WTC11 (cell line): Measurements from ENCODE around the gene IPO4. TPM values are rescaled to one million over a fixed set of nuclear protein-coding genes. Genes with fewer than 3 reads are reported as not detected.

ENCODE experiments used
- ATAC-seq: fragments of 200-7000 bp; cut with Tn5 transposase; 2 replicates; pipeline ENCODE4 v1.10.0; 2021; ENCODE audit warnings: mild to moderate bottlenecking, moderate library complexity
- CTCF ChIA-PET: fragments of 300-600 bp; sonication (Branson Sonifier 250); formaldehyde crosslinking; loops from one replicate; lab custom pipeline; 2021; ENCODE audit warnings: antibody characterized with exemption; lab: Charles Lee
- POLR2A ChIA-PET: fragments of 350-600 bp; sonication (Branson Sonifier 250); formaldehyde crosslinking; loops from one replicate; lab custom pipeline; 2021; ENCODE audit warnings: antibody characterized with exemption; lab: Charles Lee
- DNase-seq: peaks from one replicate; pipeline ENCODE4 v3.0.0; 2021; ENCODE audit warnings: low spot score
- H3K27ac Mint-ChIP-seq: 2 replicates; pipeline ENCODE4 v1.8.0; 2021; ENCODE audit warnings: mixed read lengths
- H3K27me3 Mint-ChIP-seq: 2 replicates; pipeline ENCODE4 v1.8.0; 2021; ENCODE audit warnings: low read depth, mild to moderate bottlenecking, moderate library complexity, mixed read lengths
- H3K36me3 Mint-ChIP-seq: 2 replicates; pipeline ENCODE4 v1.8.0; 2021; ENCODE audit warnings: mixed read lengths
- H3K4me1 Mint-ChIP-seq: 2 replicates; pipeline ENCODE4 v1.8.0; 2022; ENCODE audit warnings: mixed read lengths
- H3K4me3 Mint-ChIP-seq: 2 replicates; pipeline ENCODE4 v1.8.0; 2021; ENCODE audit warnings: mild to moderate bottlenecking, moderate library complexity, mixed read lengths
- H3K9me3 Mint-ChIP-seq: 2 replicates; pipeline ENCODE4 v1.8.0; 2021; ENCODE audit warnings: mixed read lengths
- ELF4 ChIP-seq: sonication (generic); formaldehyde crosslinking; IDR thresholded peaks from 2 replicates; pipeline ENCODE4 v1.8.1; 2022; ENCODE audit warnings: low read depth, mild to moderate bottlenecking, moderate library complexity, missing genetic modification reagents
- ERG ChIP-seq: fragments of 250-450 bp; sonication (Bioruptor Pico); IDR thresholded peaks from 2 replicates; pipeline ENCODE4 v1.8.0; 2021; ENCODE audit warnings: mild to moderate bottlenecking
- GABPB1 ChIP-seq: sonication (generic); formaldehyde crosslinking; IDR thresholded peaks from 2 replicates; pipeline ENCODE4 v1.8.1; 2023; ENCODE audit warnings: mild to moderate bottlenecking, missing genetic modification reagents
- JUN ChIP-seq: sonication (generic); formaldehyde crosslinking; IDR thresholded peaks from 2 replicates; pipeline ENCODE4 v1.8.0; 2023; ENCODE audit warnings: mild to moderate bottlenecking, missing genetic modification reagents
- MLX ChIP-seq: sonication (generic); formaldehyde crosslinking; IDR thresholded peaks from 2 replicates; pipeline ENCODE4 v1.8.1; 2023; ENCODE audit warnings: mild to moderate bottlenecking, missing genetic modification reagents, moderate library complexity
- PRDM15 ChIP-seq: sonication (generic); formaldehyde crosslinking; IDR thresholded peaks from 2 replicates; pipeline ENCODE4 v1.8.0; 2022; ENCODE audit warnings: missing genetic modification reagents
- PREB ChIP-seq: sonication (generic); formaldehyde crosslinking; IDR thresholded peaks from 2 replicates; pipeline ENCODE4 v1.8.1; 2022; ENCODE audit warnings: mild to moderate bottlenecking, missing genetic modification reagents, moderate library complexity, borderline replicate concordance
- TCF7 ChIP-seq: sonication (generic); formaldehyde crosslinking; IDR thresholded peaks from 2 replicates; pipeline ENCODE4 v1.8.0; 2022; ENCODE audit warnings: mild to moderate bottlenecking, low read depth, missing genetic modification reagents, moderate library complexity
- ZNF396 ChIP-seq: fragments of 250-450 bp; sonication (Bioruptor Pico); IDR thresholded peaks from 2 replicates; pipeline ENCODE4 v1.8.0; 2021; ENCODE audit warnings: mild to moderate bottlenecking, moderate library complexity, borderline replicate concordance
- ZNF416 ChIP-seq: fragments of 250-450 bp; sonication (Bioruptor Pico); IDR thresholded peaks from 2 replicates; pipeline ENCODE4 v1.9.0; 2021; ENCODE audit warnings: mild to moderate bottlenecking, inconsistent platforms
- ZNF671 ChIP-seq: fragments of 250-450 bp; sonication (Bioruptor Pico); IDR thresholded peaks from 2 replicates; pipeline ENCODE4 v1.8.0; 2021; ENCODE audit warnings: mild to moderate bottlenecking
- ZSCAN18 ChIP-seq: fragments of 250-450 bp; sonication (Bioruptor Pico); IDR thresholded peaks from 2 replicates; pipeline ENCODE4 v2.1.2; 2022; ENCODE audit warnings: mild to moderate bottlenecking, moderate library complexity
- total RNA-seq: library from RNA; stranded (reverse); gene quantifications from 3 replicates; pipeline ENCODE4 v1.2.3, GENCODE V29; 2021
- TF ChIP-seq, protein P1 (sequence below): sonication (generic); formaldehyde crosslinking; IDR thresholded peaks from 2 replicates; pipeline ENCODE4 v1.8.0; 2022; ENCODE audit warnings: mild to moderate bottlenecking, missing genetic modification reagents
- TF ChIP-seq, protein P2 (sequence below): sonication (generic); formaldehyde crosslinking; IDR thresholded peaks from 2 replicates; pipeline ENCODE4 v1.8.1; 2022; ENCODE audit warnings: mild to moderate bottlenecking, moderate library complexity, missing genetic modification reagents
- TF ChIP-seq, protein P3 (sequence below): sonication (generic); formaldehyde crosslinking; IDR thresholded peaks from 2 replicates; pipeline ENCODE4 v1.8.1; 2023; ENCODE audit warnings: mild to moderate bottlenecking, missing genetic modification reagents, borderline replicate concordance
- TF ChIP-seq, protein P4 (sequence below): sonication (generic); formaldehyde crosslinking; IDR thresholded peaks from 2 replicates; pipeline ENCODE4 v1.8.0; 2022; ENCODE audit warnings: mild to moderate bottlenecking, missing genetic modification reagents

IPO4 gene
- total RNA-seq, 1 experiment from 2014 or later = 128 TPM

- CTCF ChIA-PET = interaction anchor here (0.5 to 1.1 kb wide), 2 partner anchors 11 to 35 kb away, joined by 4 to 5 read pairs; partner anchors contain the start of gene TM9SF1
- Mint-ChIP-seq H3K27ac (no peak overlapping the region), H3K36me3 (peaks cover 84% of the 10 kb centered on the region), H3K9me3 (peaks cover 17% of the 10 kb centered on the region), H3K4me1 (peaks cover 11% of the 10 kb centered on the region)
- POLR2A ChIA-PET = interaction anchor here (1.2 kb wide), 1 partner anchor 22 kb away, joined by 7 read pairs; no protein-coding TSS in a partner anchor
- TF ChIP-seq PRDM15 (CRISPR knock-in tag) = no peak
- no peak for TF ChIP-seq ZNF396
- TF ChIP-seq ZNF416 = no peak
- no peak for TF ChIP-seq PREB (CRISPR knock-in tag)
- TF ChIP-seq GABPB1 (CRISPR knock-in tag) = no peak
- TF ChIP-seq TCF7 (CRISPR knock-in tag) = no peak
- TF ChIP-seq ERG = no peak
- TF ChIP-seq ELF4 = no peak
- TF ChIP-seq, protein P1, sequence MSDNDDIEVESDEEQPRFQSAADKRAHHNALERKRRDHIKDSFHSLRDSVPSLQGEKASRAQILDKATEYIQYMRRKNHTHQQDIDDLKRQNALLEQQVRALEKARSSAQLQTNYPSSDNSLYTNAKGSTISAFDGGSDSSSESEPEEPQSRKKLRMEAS (CRISPR knock-in tag) = no peak
- TF ChIP-seq ZNF671 (CRISPR knock-in tag) = no peak
- TF ChIP-seq MLX (CRISPR knock-in tag) = no peak
- TF ChIP-seq, protein P2, sequence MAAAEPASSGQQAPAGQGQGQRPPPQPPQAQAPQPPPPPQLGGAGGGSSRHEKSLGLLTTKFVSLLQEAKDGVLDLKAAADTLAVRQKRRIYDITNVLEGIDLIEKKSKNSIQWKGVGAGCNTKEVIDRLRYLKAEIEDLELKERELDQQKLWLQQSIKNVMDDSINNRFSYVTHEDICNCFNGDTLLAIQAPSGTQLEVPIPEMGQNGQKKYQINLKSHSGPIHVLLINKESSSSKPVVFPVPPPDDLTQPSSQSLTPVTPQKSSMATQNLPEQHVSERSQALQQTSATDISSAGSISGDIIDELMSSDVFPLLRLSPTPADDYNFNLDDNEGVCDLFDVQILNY (CRISPR knock-in tag) = no peak
- TF ChIP-seq, protein P3, sequence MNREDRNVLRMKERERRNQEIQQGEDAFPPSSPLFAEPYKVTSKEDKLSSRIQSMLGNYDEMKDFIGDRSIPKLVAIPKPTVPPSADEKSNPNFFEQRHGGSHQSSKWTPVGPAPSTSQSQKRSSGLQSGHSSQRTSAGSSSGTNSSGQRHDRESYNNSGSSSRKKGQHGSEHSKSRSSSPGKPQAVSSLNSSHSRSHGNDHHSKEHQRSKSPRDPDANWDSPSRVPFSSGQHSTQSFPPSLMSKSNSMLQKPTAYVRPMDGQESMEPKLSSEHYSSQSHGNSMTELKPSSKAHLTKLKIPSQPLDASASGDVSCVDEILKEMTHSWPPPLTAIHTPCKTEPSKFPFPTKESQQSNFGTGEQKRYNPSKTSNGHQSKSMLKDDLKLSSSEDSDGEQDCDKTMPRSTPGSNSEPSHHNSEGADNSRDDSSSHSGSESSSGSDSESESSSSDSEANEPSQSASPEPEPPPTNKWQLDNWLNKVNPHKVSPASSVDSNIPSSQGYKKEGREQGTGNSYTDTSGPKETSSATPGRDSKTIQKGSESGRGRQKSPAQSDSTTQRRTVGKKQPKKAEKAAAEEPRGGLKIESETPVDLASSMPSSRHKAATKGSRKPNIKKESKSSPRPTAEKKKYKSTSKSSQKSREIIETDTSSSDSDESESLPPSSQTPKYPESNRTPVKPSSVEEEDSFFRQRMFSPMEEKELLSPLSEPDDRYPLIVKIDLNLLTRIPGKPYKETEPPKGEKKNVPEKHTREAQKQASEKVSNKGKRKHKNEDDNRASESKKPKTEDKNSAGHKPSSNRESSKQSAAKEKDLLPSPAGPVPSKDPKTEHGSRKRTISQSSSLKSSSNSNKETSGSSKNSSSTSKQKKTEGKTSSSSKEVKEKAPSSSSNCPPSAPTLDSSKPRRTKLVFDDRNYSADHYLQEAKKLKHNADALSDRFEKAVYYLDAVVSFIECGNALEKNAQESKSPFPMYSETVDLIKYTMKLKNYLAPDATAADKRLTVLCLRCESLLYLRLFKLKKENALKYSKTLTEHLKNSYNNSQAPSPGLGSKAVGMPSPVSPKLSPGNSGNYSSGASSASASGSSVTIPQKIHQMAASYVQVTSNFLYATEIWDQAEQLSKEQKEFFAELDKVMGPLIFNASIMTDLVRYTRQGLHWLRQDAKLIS = no peak
- TF ChIP-seq, protein P4, sequence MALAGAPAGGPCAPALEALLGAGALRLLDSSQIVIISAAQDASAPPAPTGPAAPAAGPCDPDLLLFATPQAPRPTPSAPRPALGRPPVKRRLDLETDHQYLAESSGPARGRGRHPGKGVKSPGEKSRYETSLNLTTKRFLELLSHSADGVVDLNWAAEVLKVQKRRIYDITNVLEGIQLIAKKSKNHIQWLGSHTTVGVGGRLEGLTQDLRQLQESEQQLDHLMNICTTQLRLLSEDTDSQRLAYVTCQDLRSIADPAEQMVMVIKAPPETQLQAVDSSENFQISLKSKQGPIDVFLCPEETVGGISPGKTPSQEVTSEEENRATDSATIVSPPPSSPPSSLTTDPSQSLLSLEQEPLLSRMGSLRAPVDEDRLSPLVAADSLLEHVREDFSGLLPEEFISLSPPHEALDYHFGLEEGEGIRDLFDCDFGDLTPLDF = no peak
- TF ChIP-seq JUN = no peak
- no peak for TF ChIP-seq ZSCAN18
- TF ChIP-seq, all 79 proteins: peak for 0
- no peak for DNase-seq
- no peaks in the 10 kb centered on the region for H3K27me3 Mint-ChIP-seq
- no peak for ATAC-seq
- no peak overlapping the region for H3K4me3 Mint-ChIP-seq
These were observed 17.9 kb upstream of the IPO4 start for GRCh38 chr14:24206260-24207103.
